ENCODE measurements around the gene CADM1.

The CADM1 gene

GRCh38 chr11:115345361-115345760 is 158.9 kb downstream of the CADM1 start:
- DNase-seq: no peak

DNA sequence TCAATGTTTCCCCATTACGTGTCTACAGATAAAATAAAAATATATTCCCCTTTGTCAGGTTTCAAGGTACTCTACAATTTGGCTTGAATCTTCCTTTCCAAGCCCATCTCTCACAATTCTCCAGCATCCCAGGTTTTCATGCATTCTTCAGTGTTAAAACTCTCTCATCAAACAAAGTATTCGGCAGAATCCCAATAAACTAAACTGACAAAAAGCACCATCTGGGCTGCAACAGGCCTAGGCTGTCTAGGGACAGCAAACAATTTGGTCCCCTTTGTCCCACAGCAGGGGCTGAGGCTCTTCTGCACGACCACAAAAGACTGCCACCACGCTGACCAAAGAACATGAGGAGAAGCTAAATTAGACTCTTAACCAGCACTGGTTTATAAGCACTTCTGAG is 159.4 kb downstream of the CADM1 start:
- DNase-seq: no peak

- DNase-seq: no peak
Observed at GRCh38 chr11:115342142-115342541, 162.1 kb downstream of the CADM1 start.

DNA sequence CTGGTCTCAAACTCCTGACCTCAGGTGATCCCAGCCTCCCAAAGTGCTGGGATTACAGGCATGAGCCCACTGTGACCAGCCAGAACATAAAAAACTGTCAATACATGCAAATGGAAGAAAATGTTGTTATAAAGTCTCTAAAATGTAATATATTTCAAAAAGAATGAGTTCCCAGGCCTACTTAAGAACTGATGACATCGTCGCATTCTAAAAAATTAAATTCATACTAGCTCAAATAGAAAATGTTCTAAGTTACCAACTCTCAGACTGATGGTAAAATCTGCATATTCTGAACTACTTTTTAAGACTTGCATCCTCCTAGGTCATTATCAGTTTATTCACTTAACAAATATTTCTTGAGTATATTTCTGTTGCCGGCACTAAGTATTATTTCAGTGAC is 163.3 kb downstream of the CADM1 start:
- no peak for DNase-seq

GRCh38 chr11:115338476-115338875 is 165.7 kb downstream of the CADM1 start:
- DNase-seq: no peak

GRCh38 chr11:115334932-115335788 is 169.1 kb downstream of the CADM1 start:
- no peak for DNase-seq

DNA sequence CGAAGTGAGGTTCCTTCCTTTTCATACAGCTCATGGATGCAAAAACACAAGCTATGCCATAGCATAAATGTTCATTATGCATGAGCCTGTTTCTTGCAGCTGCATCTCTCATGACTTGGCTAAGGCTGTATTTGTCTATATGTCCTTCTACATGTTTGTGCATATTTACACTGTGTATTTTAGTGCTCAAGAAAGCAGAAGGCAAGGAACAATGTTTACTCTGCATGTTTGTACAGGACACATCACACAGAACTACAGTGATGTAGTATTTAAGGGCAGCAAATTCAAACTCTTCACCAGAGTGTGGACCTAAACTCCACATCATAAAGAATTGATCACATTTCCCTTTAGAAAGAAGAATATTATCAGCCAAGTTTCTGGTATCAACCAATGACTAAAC is 170.3 kb downstream of the CADM1 start:
- DNase-seq: no peak

GRCh38 chr11:115333121-115333520 is 171.1 kb downstream of the CADM1 start:
- no peak for DNase-seq

GRCh38 chr11:115330684-115331482 is 173.3 kb downstream of the CADM1 start:
- DNase-seq: no peak

- DNase-seq: no peak
Observed at GRCh38 chr11:115326526-115326925, 177.7 kb downstream of the CADM1 start.

- DNase-seq: no peak
Observed at GRCh38 chr11:115325523-115325922, 178.7 kb downstream of the CADM1 start.

DNA sequence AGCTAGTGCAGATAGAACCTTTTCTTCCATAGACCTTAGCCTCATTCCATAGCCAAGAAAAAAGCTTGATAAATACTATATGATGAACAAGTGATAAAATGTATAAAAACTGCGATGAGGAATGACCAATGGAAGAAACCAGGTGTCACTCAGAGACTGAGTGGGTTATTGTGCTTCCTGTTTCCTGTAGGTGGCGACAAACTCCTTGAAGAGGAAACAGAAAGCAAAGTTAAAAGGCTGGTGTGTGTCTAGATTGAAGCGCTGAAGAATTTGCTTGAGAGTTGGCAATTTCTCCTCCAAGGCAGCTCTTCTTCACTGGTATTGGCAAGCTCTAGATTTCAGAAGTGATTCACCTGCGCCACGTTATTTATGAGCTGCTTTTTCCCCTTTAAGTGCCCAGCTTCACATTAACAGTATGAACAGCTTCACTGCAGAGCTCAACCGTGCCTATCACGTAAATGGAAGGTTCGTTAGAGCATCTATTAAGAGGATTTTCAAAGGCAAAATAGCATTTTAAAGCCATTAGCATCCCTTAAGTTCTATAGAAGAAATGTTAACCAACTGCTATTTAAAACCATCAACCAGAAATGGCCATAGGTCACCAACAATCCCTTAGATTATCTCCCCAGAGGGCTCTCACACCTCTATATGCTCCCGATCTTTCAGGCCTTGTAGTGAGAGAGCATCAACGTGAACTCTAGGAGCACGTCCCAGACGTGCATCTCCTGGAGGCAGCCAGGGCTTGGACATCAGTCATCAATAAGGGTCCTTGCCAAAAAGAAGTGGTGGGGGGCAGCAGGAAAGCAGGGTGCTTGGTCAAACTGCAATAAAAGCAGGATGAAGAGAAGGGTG is 179.4 kb downstream of the CADM1 start:
- DNase-seq: no peak

DNA sequence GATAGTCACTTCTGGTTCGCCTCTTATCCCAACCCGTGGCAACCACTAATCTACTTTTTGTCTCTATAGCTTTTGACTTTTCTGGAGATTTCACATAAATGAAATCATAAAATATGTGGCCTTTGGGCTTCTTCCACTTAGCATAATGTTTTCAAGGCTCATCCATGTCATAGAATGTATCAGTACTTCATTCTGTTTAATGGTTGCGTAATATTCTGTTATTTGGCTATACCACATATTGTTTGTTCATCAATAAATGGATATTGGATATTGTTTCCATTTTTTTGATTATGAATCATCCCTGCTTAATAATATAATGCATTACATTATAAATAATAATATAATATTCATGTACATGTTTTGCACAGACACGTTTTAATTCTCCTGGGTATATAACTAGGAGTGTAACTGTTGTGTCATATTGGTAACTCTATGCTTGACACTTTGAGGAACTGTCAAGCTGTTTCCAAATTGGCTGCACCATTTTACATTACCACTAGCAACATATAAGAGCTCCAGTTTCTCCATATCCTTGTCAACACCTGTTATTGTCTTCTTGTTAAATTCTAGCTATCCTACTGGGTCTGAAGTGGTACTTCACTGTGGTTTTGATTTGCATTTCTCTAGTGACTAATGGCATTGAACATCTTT is 181.5 kb downstream of the CADM1 start:
- DNase-seq: no peak

DNA sequence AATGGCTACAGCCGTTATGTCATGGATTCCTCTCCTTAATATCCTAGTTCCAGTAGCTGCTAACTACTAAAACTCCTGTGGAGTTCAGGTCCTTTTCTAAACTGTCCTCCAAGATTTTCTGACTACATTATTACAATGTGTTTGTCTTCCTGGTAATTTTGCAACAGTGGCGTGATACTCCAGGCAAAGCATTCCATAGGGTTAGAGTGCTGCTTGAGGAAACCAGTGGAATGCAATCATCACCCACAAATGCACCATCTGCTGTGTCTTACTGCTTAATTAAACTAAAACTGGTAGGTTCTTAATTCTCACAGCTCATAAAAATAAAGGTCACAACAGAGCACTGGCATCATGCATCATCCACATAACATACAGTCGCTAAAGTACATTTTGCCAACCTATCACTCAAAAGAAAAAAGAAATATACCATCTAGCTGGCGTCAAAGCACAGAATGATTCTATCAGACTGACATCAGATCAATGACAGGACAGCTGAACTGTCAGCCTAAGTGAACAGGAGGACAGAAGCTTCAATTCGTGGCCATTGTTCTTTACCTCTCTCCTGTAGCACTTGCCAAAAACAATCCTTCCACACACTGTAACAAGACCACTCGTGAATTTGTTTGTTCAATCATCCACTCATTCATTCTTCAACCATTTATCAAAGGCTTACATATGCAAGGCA is 182.5 kb downstream of the CADM1 start:
- no peak for DNase-seq

GRCh38 chr11:115317277-115318185 is 186.7 kb downstream of the CADM1 start:
- no peak for DNase-seq

DNA sequence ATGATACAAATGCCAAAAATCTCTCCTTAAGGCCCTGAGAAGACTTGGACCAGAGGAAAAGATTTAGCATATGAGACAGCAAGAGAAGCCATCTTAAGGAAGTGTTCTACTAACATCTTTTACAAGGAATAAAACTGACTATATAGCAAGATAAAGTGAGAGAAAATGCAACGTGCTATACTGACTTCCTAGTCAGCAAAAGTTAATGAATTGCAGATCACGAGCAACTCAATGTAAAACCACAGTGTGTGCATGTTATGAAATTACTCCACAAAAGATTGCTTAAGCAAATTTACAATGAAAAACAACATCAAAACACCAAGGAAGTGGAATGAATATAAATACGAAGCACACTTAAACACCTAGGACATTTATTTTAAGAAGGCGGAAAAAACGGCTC is 187.5 kb downstream of the CADM1 start:
- no peak for DNase-seq

DNA sequence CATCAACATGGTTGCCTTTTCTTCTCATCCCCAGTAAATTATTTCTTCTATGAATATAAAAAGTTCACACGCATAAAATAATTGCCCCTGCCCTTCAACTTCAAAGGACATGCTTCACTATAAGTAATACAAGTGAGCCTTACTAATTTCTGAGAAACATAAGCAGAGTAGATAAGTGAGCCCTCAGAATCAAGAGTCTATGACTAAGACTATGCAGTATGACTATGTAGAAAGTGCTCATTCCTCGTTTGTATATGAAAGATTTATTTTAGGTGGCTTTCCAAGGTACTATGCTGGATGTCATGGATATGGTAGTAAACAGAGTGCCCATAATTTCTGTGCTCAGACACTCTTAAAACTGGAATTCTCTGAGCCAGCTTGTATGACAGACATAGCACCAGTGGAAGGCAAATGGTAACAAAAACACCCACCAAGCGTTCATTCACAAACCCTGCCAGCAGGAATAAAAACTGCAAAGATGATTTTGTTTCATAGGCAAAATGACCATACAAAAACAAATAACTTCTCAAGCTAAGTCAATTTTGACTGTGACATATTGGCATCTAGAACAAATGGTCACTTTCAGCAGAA is 189.8 kb downstream of the CADM1 start:
- no peak for DNase-seq

DNA sequence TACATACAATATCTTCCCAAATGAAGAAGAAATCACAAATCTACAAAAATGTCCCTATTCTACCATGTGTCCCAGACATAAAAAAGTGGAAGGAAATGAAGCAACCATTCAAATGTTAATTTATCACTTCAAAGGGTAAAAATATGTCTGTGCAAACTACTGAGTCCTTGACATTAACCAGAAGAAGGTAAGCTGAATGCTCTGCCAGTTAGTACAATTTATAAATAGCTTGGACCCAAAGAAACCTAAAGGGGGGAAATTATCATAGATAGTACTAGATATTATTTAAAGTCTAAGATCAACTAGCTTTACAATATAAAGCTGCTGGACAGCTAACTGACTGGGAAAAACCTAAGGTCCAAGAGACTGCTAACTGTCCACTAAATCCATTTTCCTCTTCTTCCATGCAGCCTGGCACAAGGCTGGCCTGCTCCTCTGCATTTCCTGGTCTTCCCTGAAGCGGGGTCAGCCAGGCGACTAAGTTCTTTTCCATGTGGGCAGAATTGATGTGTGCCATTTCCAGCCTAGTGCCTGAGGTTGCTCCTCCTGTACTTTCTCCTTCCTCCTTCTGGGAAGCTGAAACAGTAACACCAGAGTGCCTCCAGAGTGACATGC is 190.9 kb downstream of the CADM1 start:
- no peak for DNase-seq

- DNase-seq: no peak
Observed at GRCh38 chr11:115311949-115312348, 192.3 kb downstream of the CADM1 start.

DNA sequence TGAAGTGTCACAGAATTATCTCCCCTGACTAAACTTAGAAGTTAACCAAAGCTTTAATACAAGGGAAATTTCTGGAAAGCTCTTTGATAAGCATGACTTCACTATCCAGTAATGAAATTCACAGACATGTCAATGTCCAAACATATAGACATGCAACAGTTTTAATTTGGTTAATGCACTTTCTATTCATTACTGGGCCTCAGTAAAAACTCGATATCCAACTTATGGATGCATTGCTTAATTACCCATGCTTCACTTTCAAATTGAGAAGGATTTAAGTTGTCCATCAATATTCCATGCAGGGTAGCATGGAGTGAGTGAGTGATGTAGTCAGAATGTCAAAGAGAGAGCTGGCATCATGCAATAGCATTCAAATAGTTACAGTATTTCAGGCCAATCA is 197.5 kb downstream of the CADM1 start:
- DNase-seq: no peak
